HG02588 (cell line): ENCODE data around the gene C1QB.

Source experiments
- ATAC-seq: cut with Tn5 transposase; IDR thresholded peaks from one replicate; pipeline ENCODE4 v1.9.1; 2021; ENCODE audit warnings: mild to moderate bottlenecking, moderate library complexity; ENCODE audit not compliant: unreplicated experiment

The C1QB gene

GRCh38 chr1:22633697-22634463, 19.2 kb upstream of the C1QB start:
- no peak for ATAC-seq

- ATAC-seq, result no peak
These were observed 17.6 kb upstream of the C1QB start for GRCh38 chr1:22635436-22635835.

- no peak for ATAC-seq
These were observed 16.7 kb upstream of the C1QB start, which contains the start of gene C1QA for GRCh38 chr1:22636353-22636752. Gene C1QA, plus strand, starts transcription at chr1:22636628. Its CDS starts 989 bp downstream, at chr1:22637617.

- no peak for ATAC-seq
These were observed 16.1 kb upstream of the C1QB start for GRCh38 chr1:22636927-22637326.

- ATAC-seq, result no peak
These were observed 15.1 kb upstream of the C1QB start for GRCh38 chr1:22637907-22638445.

- no peak for ATAC-seq
These were observed 14.4 kb upstream of the C1QB start for GRCh38 chr1:22638476-22639234.

GRCh38 chr1:22639286-22639685, 13.8 kb upstream of the C1QB start:
- no peak for ATAC-seq

GRCh38 chr1:22641247-22641646, 11.8 kb upstream of the C1QB start:
- no peak for ATAC-seq

- ATAC-seq, result no peak
These were observed 11.0 kb upstream of the C1QB start for GRCh38 chr1:22641906-22642636.

GRCh38 chr1:22643381-22643780, 9.7 kb upstream of the C1QB start, which contains the start of gene C1QC:
Gene C1QC, plus strand, starts transcription at chr1:22643633. Its CDS starts 391 bp downstream, at chr1:22644024.
- ATAC-seq, result no peak

GRCh38 chr1:22643928-22644327, 9.1 kb upstream of the C1QB start:
- ATAC-seq, result no peak

- ATAC-seq, result no peak
These were observed 7.1 kb upstream of the C1QB start for GRCh38 chr1:22645931-22646330.

GRCh38 chr1:22646384-22646783, 6.7 kb upstream of the C1QB start:
- no peak for ATAC-seq

- no peak for ATAC-seq
These were observed 2.8 kb upstream of the C1QB start for GRCh38 chr1:22650089-22650693.

- no peak for ATAC-seq
These were observed 837 bp upstream of the C1QB start for GRCh38 chr1:22651941-22652856.

GRCh38 chr1:22654692-22655091, 1.7 kb downstream of the C1QB start:
- no peak for ATAC-seq

- no peak for ATAC-seq
These were observed 5.5 kb downstream of the C1QB start for GRCh38 chr1:22658385-22659163.

GRCh38 chr1:22660716-22661241, 7.7 kb downstream of the C1QB start:
- no peak for ATAC-seq

GRCh38 chr1:22661880-22662279, 8.8 kb downstream of the C1QB start:
- no peak for ATAC-seq
